Astrocyte (in vitro differentiated cells and primary cell): ENCODE measurements around the gene MAP2K2. TPM values are rescaled to one million over a fixed set of nuclear protein-coding genes. Genes with fewer than 3 reads are reported as not detected.

Source experiments
- DNase-seq: peaks from one replicate; pipeline ENCODE4 v3.0.0-alpha.2; 2010; ENCODE audit warnings: low read depth
- FAIRE-seq: peaks from 2 replicates; lab custom pipeline; 2011; peaks lifted over from hg19 to GRCh38; lab: Jason Lieb, UNC
- H2AFZ ChIP-seq: 2 replicates; pipeline ENCODE4 v1.6.0; 2012; ENCODE audit warnings: low read depth, low read length, inconsistent platforms
- H3K27ac ChIP-seq: 2 replicates; pipeline ENCODE4 v1.5.1; 2011; ENCODE audit warnings: low read depth, low read length, inconsistent platforms
- H3K27me3 ChIP-seq: 2 replicates; pipeline ENCODE4 v1.6.0; 2011; ENCODE audit warnings: low read length, inconsistent platforms; ENCODE audit not compliant: insufficient read depth
- H3K36me3 ChIP-seq: 2 replicates; pipeline ENCODE4 v1.5.1; 2011; ENCODE audit warnings: low read length, inconsistent platforms; ENCODE audit not compliant: insufficient read depth
- H3K4me1 ChIP-seq: 2 replicates; pipeline ENCODE4 v1.5.1; 2011; ENCODE audit warnings: low read length, inconsistent platforms; ENCODE audit not compliant: insufficient read depth
- H3K4me2 ChIP-seq: 2 replicates; pipeline ENCODE4 v1.6.0; 2012; ENCODE audit warnings: low read length, inconsistent platforms
- H3K4me3 ChIP-seq: 2 replicates; pipeline ENCODE4 v1.5.1; 2011; ENCODE audit warnings: low read depth, mild to moderate bottlenecking, low read length, inconsistent platforms; ENCODE audit not compliant: insufficient read depth
- H3K79me2 ChIP-seq: 2 replicates; pipeline ENCODE4 v1.6.0; 2012; ENCODE audit warnings: mild to moderate bottlenecking, low read length, inconsistent platforms; ENCODE audit not compliant: insufficient read depth
- H3K9ac ChIP-seq: 2 replicates; pipeline ENCODE4 v1.6.0; 2012; ENCODE audit warnings: mild to moderate bottlenecking, low read length, inconsistent platforms
- H3K9me3 ChIP-seq: 2 replicates; pipeline ENCODE4 v1.5.1; 2012; ENCODE audit warnings: low read depth, mild to moderate bottlenecking, low read length, inconsistent platforms; ENCODE audit not compliant: insufficient read depth
- H4K20me1 ChIP-seq: 2 replicates; pipeline ENCODE4 v1.6.0; 2012; ENCODE audit warnings: low read length, inconsistent platforms; ENCODE audit not compliant: insufficient read depth
- H3K27ac Mint-ChIP-seq: one replicate; pipeline ENCODE4 v1.8.0; 2021; ENCODE audit warnings: mild to moderate bottlenecking, mixed read lengths; ENCODE audit not compliant: unreplicated experiment
- H3K27me3 Mint-ChIP-seq: one replicate; pipeline ENCODE4 v1.8.0; 2021; ENCODE audit warnings: low read depth, mixed read lengths; ENCODE audit not compliant: unreplicated experiment
- H3K36me3 Mint-ChIP-seq: one replicate; pipeline ENCODE4 v1.8.0; 2021; ENCODE audit warnings: low read depth, mixed read lengths; ENCODE audit not compliant: unreplicated experiment
- H3K4me1 Mint-ChIP-seq: one replicate; pipeline ENCODE4 v1.8.0; 2021; ENCODE audit warnings: low read depth, mixed read lengths; ENCODE audit not compliant: unreplicated experiment
- H3K4me3 Mint-ChIP-seq: one replicate; pipeline ENCODE4 v1.8.0; 2021; ENCODE audit warnings: mild to moderate bottlenecking, moderate library complexity, mixed read lengths; ENCODE audit not compliant: unreplicated experiment
- H3K9me3 Mint-ChIP-seq: one replicate; pipeline ENCODE4 v1.8.0; 2021; ENCODE audit warnings: mild to moderate bottlenecking, mixed read lengths; ENCODE audit not compliant: unreplicated experiment
- CTCF ChIP-seq: IDR thresholded peaks from 2 replicates; pipeline ENCODE4 v1.5.1; 2011; ENCODE audit warnings: low read depth, mild to moderate bottlenecking, inconsistent platforms, low read length, moderate library complexity; ENCODE audit not compliant: insufficient read depth
- EZH2 ChIP-seq: IDR thresholded peaks from 2 replicates; pipeline ENCODE4 v1.6.1; 2012; ENCODE audit warnings: mild to moderate bottlenecking, low read length, inconsistent platforms; ENCODE audit not compliant: insufficient read depth
- total RNA-seq: library from RNA; stranded (reverse); gene quantifications from 2 replicates; pipeline ENCODE4 v1.2.1, GENCODE V29; 2021

The MAP2K2 gene
- total RNA-seq, 1 donor from 2014 or later, result 190 TPM

GRCh38 chr19:4102339-4103079, 21.4 kb downstream of the MAP2K2 start:
- Histone ChIP-seq H3K4me1 (peaks cover 19% of the 10 kb centered on the region), H3K27me3 (no peaks in the 10 kb centered on the region), H3K4me2 (no peak overlapping the region), H3K4me3 (no peak overlapping the region), H3K27ac (no peak overlapping the region), H3K9ac (no peak overlapping the region), H2AFZ (no peak overlapping the region), H4K20me1 (peaks cover 17% of the 10 kb centered on the region), H3K9me3 (no peaks in the 10 kb centered on the region), H3K79me2 (no peaks in the 10 kb centered on the region), H3K36me3 (peaks cover 7% of the 10 kb centered on the region)
- no peak for TF ChIP-seq CTCF
- TF ChIP-seq EZH2, result no peak
- Mint-ChIP-seq H3K36me3 (peaks cover 6% of the 10 kb centered on the region), H3K27ac (no peak overlapping the region), H3K9me3 (no peaks in the 10 kb centered on the region), H3K4me3 (no peak overlapping the region), H3K4me1 (peaks cover 12% of the 10 kb centered on the region), H3K27me3 (no peaks in the 10 kb centered on the region)
- FAIRE-seq (no peak), DNase-seq (no peak)

- no peaks in the 10 kb centered on the region for H3K9me3 ChIP-seq
- peaks cover 17% of the 10 kb centered on the region for H4K20me1 ChIP-seq
- H3K4me3 ChIP-seq, result no peak overlapping the region
- no peaks in the 10 kb centered on the region for H3K9me3 Mint-ChIP-seq
- H2AFZ ChIP-seq, result no peak overlapping the region
- peaks cover 12% of the 10 kb centered on the region for H3K4me1 Mint-ChIP-seq
- no peak overlapping the region for H3K4me3 Mint-ChIP-seq
- H3K27me3 Mint-ChIP-seq, result no peaks in the 10 kb centered on the region
- no peak for TF ChIP-seq CTCF
- TF ChIP-seq EZH2, result no peak
- H3K27ac ChIP-seq, result no peak overlapping the region
- no peak overlapping the region for H3K9ac ChIP-seq
- no peaks in the 10 kb centered on the region for H3K27me3 ChIP-seq
- peaks cover 7% of the 10 kb centered on the region for H3K36me3 ChIP-seq
- H3K79me2 ChIP-seq, result no peaks in the 10 kb centered on the region
- H3K36me3 Mint-ChIP-seq, result peaks cover 6% of the 10 kb centered on the region
- no peak overlapping the region for H3K27ac Mint-ChIP-seq
- no peak overlapping the region for H3K4me2 ChIP-seq
- DNase-seq (no peak), FAIRE-seq (no peak)
- peaks cover 19% of the 10 kb centered on the region for H3K4me1 ChIP-seq
Observed at GRCh38 chr19:4101496-4101770, 22.5 kb downstream of the MAP2K2 start.
